RKO (cell line): ENCODE data around the gene MLST8.
A peak's percentile ranks its signal among the peaks of the same experiment; 100 is the strongest.

ENCODE experiments used
- DNase-seq: peaks from one replicate; pipeline ENCODE4 v3.0.0-alpha.2; 2016; ENCODE audit warnings: low spot score

Gene MLST8

GRCh38 chr16:2209258-2210008 lies 4.2 kb downstream of the MLST8 start:
- DNase-seq, result no peak

GRCh38 chr16:2210009-2210332 lies 4.7 kb downstream of the MLST8 start:
- no peak for DNase-seq

GRCh38 chr16:2210386-2211365 lies 5.4 kb downstream of the MLST8 start, which contains the start of gene BRICD5:
Gene BRICD5 (minus strand): TSS chr16:2210863. CDS start chr16:2210833, 30 bp downstream.
- DNase-seq, result no peak

GRCh38 chr16:2211923-2212347 lies 6.7 kb downstream of the MLST8 start:
- DNase-seq, result no peak

GRCh38 chr16:2212362-2213324 lies 7.4 kb downstream of the MLST8 start:
- DNase-seq, result peak; percentile 73

GRCh38 chr16:2213817-2214718 lies 8.8 kb downstream of the MLST8 start:
- DNase-seq, result no peak

- no peak for DNase-seq
Observed at GRCh38 chr16:2214719-2214968, 9.4 kb downstream of the MLST8 start, which contains the start of gene PGP. Gene PGP (minus strand): TSS chr16:2214840. CDS start chr16:2214777, 63 bp downstream.

- DNase-seq, result no peak
Observed at GRCh38 chr16:2216330-2216729, 11.1 kb downstream of the MLST8 start.

GRCh38 chr16:2223221-2223941 lies 18.1 kb downstream of the MLST8 start, which contains the start of gene E4F1:
Gene E4F1 (plus strand): TSS chr16:2223591. CDS start chr16:2223614, 23 bp downstream.
- peak; percentile 99 for DNase-seq

GRCh38 chr16:2223942-2224486 lies 18.8 kb downstream of the MLST8 start:
- DNase-seq, result peak; percentile 68

GRCh38 chr16:2226245-2226793 lies 21.1 kb downstream of the MLST8 start:
- no peak for DNase-seq

GRCh38 chr16:2226918-2227317 lies 21.7 kb downstream of the MLST8 start:
- DNase-seq, result no peak

GRCh38 chr16:2228161-2228824 lies 23.0 kb downstream of the MLST8 start:
- no peak for DNase-seq

GRCh38 chr16:2229091-2229490 lies 23.8 kb downstream of the MLST8 start:
- no peak for DNase-seq

- no peak for DNase-seq
Observed at GRCh38 chr16:2229632-2230250, 24.5 kb downstream of the MLST8 start.

- no peak for DNase-seq
Observed at GRCh38 chr16:2230376-2230775, 25.1 kb downstream of the MLST8 start.

GRCh38 chr16:2231016-2231931 lies 26.0 kb downstream of the MLST8 start:
- DNase-seq, result no peak
